ENCODE measurements around the gene MKNK2.

DNA sequence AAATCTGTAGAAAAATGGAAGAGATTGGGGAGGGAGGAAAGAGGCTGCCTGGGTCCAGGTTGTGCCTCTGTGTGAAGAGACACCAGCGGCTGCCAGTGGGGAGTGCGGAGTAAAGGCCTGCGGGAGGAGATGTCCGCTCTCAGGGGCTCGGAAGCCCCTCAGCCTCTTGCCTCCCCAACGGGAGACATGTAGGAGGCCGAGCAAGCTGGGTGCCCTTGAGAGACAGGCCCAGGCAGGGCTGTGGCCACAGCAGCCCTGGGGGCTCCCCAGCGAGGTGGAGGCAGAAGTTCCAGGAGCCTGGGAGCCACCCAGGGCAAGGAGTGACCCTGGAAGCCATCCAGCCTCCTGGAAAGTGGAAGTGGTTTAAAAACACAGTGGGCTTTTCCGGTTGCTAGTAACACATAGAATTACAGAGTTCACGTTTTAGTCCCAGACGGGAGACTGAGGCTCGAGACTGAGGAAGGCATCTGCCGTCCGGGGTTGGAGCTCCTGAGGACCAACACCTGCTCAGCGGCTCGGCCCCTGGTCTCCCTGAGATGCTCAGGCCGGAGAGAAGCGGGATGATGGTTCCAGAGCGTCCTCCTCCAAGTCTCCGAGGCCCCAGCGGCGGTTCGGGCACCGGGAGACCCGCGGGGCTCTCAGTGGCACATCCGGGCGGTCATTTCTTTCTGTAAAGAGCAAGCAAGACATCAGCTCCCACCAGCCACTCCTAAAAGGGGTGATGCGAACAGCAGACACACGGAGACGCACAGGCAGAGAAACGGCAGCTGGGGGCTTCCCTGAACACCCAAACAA lies 21.9 kb upstream of the MKNK2 start:
- TF ChIP-seq CTCF (IDR thresholded peaks at IDR 0.05) (no peak), POLR2A (IDR thresholded peaks at IDR 0.05) (no peak)

Data from right lobe of liver (tissue), 4 donors.